WI38 (cell line): ENCODE results near the gene CBFA2T3.

ENCODE experiments used
- H3K4me3 ChIP-seq: 2 replicates; pipeline ENCODE4 v1.5.1; 2011; ENCODE audit warnings: low read depth, mild to moderate bottlenecking, control low read depth, low read length
- TF ChIP-seq, protein P1 (sequence below): IDR thresholded peaks from 2 replicates; pipeline ENCODE4 v1.5.1; 2012; ENCODE audit warnings: low read depth, mild to moderate bottlenecking, control low read depth, low read length

CBFA2T3 gene

DNA sequence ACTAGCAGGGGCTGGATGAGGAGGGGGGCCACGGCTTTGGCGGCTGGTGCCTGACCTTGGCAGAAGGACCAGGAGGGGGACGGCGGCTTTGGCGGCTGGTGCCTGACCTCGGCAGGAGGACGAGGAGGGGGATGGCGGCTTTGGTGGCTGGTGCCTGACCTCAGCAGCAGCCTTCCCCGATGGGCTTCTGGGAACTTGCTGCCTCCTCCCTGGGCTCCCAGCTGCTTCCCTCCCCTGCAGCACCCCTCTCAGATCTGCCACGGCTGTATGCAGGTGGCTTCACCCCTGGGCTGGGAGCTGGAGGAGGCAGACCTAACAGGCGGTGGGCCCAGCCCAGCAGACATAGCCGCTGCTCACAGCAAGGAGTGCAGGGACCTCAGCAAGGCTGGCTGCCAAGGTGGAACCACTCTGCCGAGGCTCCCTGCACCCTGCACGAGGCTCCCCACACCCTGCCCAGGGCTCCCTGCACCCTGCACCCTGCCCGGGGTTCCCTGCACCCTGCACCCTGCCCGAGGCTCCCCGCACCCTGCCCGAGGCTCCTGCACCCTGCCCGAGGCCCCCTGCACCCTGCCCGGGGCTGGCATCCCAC, 38.4 kb upstream of the CBFA2T3 start:
- TF ChIP-seq, protein P1, sequence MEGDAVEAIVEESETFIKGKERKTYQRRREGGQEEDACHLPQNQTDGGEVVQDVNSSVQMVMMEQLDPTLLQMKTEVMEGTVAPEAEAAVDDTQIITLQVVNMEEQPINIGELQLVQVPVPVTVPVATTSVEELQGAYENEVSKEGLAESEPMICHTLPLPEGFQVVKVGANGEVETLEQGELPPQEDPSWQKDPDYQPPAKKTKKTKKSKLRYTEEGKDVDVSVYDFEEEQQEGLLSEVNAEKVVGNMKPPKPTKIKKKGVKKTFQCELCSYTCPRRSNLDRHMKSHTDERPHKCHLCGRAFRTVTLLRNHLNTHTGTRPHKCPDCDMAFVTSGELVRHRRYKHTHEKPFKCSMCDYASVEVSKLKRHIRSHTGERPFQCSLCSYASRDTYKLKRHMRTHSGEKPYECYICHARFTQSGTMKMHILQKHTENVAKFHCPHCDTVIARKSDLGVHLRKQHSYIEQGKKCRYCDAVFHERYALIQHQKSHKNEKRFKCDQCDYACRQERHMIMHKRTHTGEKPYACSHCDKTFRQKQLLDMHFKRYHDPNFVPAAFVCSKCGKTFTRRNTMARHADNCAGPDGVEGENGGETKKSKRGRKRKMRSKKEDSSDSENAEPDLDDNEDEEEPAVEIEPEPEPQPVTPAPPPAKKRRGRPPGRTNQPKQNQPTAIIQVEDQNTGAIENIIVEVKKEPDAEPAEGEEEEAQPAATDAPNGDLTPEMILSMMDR = no peak
- no peak overlapping the region for H3K4me3 ChIP-seq

DNA sequence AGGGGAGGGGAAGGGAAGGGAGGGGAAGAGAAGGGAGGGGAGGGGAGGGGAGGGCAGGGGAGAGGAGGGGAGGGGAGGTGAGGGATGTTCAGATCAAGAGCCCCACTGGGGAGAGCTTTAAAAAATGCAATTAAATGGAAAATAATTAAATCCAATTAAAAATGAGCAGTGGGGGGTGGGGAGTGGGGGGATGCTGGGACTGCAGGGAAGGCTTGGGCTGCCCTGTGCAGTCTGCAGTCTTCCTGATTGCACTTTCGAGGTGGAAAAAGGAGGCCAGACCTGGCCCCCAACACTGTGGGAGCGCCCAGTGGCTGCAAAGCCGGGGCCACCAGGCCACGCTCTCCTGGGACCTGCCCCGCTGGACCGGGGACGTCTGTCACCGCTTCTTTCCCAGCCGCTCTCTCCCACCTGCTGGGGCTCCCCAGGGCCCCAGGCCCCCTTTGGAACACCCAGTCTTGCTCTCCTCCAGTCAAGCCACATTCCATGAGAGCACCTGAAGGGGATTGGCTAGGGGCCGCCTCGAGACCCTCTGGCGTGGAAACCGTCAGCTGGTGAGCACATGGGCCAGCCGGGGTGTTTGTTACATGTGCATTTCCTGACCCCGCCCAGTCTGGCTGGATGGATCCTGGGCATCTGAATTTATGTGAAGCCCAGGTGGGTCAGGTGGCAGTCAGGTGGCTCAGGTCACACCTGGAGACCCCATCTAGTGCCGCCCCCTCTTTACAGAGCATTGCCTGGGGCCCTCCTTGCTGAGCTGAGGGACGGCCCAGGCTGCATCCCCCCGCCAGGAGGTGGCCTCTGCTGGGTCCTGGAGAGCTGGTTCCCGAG, 37.6 kb upstream of the CBFA2T3 start:
- H3K4me3 ChIP-seq = no peak overlapping the region
- TF ChIP-seq, protein P1 = no peak

DNA sequence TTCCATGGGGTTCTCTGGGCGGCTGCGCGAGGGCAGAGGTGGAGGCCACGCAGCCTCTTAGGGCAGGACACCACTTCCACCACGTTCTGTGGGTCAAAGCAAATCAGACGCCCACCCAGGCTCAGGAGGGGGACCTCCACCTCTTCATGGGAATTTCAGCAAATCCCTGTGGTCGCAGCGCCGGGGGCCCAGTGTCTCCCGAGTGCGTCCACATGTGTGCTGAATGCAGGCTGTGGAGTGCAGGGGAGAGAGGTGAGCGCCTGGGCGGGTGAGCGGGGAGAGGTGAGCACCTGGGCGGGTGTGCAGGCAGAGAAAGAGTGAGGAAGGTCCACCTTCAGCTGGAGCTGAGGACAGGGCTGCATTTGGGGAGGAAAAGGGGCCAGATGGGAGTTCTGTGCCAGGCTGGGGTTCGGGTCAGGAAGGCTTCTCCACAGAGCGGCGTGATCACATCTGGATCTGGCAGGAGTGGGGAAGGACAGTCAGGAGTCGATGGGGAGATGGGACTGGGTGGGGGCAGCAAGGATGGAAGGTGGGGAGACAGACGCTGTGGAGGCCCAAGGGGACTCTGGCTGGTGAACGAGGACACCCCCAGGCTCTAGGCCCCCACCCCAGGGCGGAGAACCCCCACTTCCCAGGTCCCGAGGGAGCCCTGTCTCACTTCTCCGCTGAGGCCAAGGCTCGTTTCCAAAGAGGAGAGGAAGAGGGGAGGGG, 36.8 kb upstream of the CBFA2T3 start:
- TF ChIP-seq, protein P1 = no peak
- H3K4me3 ChIP-seq = no peak overlapping the region

DNA sequence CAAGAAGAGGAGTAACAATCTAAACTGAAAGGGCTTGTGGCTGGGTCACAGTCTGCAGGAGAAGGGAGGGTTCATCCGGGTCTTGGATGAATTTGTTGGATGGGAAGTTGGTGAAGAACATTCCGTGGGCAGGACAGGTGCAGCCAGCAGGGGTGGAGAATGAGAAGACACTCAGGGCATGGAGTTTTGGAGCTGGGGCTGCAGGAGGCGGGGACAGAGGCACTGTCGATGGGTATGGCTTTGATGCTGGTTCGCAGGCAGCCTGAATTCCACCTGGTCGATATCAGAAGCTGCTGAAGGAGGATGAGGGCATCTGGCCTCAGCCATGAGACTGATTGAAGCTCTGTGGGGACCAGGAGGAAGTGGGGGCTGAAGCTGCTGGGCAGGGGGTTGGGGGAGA, 36.1 kb upstream of the CBFA2T3 start:
- H3K4me3 ChIP-seq = no peak overlapping the region
- TF ChIP-seq, protein P1 = no peak

DNA sequence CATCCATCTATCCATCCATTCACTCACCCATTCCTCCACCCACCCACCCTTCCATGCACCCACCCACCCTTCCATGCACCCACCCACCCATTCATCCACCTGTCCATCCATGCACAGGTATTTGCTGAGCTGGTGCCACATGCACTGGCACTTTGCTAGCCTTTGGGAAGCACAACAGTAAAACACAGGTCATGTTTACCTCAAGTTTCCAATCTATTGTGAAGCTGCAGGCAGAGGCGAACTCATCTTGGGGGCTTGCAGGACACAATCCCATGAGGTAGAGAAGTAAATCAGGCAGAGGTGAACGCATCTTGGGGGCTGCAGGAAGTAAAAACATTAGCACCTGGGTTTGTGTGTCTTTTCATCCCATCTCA, 35.6 kb upstream of the CBFA2T3 start:
- TF ChIP-seq, protein P1 = no peak
- no peak overlapping the region for H3K4me3 ChIP-seq

DNA sequence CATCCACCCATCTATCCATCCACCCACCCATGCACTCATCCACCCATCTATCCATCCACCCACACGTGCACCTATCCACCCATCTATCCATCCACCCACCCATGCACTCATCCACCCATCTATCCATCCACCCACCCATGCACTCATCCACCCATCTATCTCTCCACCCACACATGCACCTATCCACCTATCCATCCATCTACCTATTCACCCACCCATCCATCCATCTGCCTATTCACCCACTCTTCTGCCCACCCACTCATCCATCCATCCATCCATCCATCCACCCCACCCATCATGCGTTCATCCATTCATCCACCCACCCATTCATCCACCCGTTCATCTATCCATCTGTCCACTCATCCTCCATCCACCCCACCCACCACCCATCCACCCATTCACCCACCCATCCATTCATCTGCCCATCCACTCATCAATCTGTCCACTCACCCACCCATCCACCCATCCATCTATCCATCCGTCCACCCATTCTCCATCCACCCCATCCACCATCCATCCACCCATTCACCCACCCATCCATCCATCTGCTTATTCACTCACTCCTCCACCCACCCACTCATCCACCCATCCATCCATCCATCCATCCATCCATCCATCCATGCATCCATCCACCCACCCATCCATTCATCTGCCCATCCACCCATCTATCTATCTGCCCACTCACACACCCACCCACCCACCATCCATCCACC, 35.1 kb upstream of the CBFA2T3 start:
- H3K4me3 ChIP-seq = no peak overlapping the region
- TF ChIP-seq, protein P1 = no peak
